ENCODE results near the gene SLTM.
"Not testable (repeated sequence)": the region's sequence is repeated elsewhere in the genome, so short reads cannot be mapped to it uniquely, and the experiment has no call there.

The SLTM gene

GRCh38 chr15:58900631-58901030 is 32.8 kb downstream of the SLTM start:
- H3K4me3 ChIP-seq (ENCODE audit: control insufficient read depth, low read depth, low read length): no peak overlapping the region
- TF ChIP-seq, protein P1, sequence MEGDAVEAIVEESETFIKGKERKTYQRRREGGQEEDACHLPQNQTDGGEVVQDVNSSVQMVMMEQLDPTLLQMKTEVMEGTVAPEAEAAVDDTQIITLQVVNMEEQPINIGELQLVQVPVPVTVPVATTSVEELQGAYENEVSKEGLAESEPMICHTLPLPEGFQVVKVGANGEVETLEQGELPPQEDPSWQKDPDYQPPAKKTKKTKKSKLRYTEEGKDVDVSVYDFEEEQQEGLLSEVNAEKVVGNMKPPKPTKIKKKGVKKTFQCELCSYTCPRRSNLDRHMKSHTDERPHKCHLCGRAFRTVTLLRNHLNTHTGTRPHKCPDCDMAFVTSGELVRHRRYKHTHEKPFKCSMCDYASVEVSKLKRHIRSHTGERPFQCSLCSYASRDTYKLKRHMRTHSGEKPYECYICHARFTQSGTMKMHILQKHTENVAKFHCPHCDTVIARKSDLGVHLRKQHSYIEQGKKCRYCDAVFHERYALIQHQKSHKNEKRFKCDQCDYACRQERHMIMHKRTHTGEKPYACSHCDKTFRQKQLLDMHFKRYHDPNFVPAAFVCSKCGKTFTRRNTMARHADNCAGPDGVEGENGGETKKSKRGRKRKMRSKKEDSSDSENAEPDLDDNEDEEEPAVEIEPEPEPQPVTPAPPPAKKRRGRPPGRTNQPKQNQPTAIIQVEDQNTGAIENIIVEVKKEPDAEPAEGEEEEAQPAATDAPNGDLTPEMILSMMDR (IDR thresholded peaks at IDR 0.05; ENCODE audit: control insufficient read depth, insufficient read depth, low read depth, low read length, missing control alignments): no peak
- no peak for DNase-seq (ENCODE audit: low read depth)

GRCh38 chr15:58898150-58898680 is 35.3 kb downstream of the SLTM start:
- no peak overlapping the region for H3K4me3 ChIP-seq (ENCODE audit: control insufficient read depth, low read depth, low read length)
- DNase-seq (ENCODE audit: low read depth): no peak
- TF ChIP-seq, protein P1 (IDR thresholded peaks at IDR 0.05; ENCODE audit: control insufficient read depth, insufficient read depth, low read depth, low read length, missing control alignments): no peak

GRCh38 chr15:58889363-58889762 is 44.1 kb downstream of the SLTM start:
- no peak overlapping the region for H3K4me3 ChIP-seq (ENCODE audit: control insufficient read depth, low read depth, low read length)
- TF ChIP-seq, protein P1 (IDR thresholded peaks at IDR 0.05; ENCODE audit: control insufficient read depth, insufficient read depth, low read depth, low read length, missing control alignments): no peak
- DNase-seq (ENCODE audit: low read depth): no peak

DNA sequence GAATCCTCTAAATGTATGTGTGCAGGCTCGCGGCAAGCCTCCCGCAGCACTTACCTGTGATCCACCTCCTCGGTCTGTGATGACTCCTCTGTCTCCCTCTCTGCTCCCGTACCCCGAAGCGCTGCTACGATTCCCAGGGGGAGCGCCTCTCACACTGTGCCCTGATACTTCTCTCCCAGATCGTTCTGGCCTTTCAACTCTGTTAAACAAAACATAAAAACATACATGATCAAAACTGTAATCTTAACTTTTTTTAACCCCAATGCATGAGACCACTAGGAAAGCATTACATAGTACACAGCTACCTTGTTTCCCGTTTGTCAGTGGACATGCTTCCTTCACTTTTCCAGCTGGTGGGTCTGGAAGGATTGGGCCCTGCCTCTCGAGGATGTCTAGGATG is 46.6 kb downstream of the SLTM start:
- H3K4me3 ChIP-seq (ENCODE audit: control insufficient read depth, low read depth, low read length): no peak overlapping the region
- TF ChIP-seq, protein P1 (IDR thresholded peaks at IDR 0.05; ENCODE audit: control insufficient read depth, insufficient read depth, low read depth, low read length, missing control alignments): no peak
- DNase-seq (ENCODE audit: low read depth): no peak

DNA sequence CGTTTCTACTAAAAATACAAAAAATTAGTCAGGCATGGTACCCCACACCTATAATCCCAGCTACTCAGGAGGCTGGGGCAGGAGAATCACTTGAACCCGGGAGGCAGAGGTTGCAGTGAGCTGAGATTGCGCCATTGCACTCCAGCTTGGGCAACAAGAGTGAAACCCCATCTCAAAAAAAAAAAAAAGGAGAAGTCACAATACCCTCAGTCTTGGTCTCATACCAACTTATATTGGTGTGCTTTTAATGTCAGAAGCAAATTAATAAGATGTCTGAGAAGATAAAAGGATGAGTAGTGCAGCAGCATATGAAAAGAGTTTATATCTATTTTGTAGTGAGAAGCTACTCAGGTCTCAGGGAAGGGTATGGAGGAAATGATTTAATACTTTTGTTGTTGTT is 49.6 kb downstream of the SLTM start:
- not testable (repeated sequence) for H3K4me3 ChIP-seq (ENCODE audit: control insufficient read depth, low read depth, low read length); DNase-seq (ENCODE audit: low read depth)

DNA sequence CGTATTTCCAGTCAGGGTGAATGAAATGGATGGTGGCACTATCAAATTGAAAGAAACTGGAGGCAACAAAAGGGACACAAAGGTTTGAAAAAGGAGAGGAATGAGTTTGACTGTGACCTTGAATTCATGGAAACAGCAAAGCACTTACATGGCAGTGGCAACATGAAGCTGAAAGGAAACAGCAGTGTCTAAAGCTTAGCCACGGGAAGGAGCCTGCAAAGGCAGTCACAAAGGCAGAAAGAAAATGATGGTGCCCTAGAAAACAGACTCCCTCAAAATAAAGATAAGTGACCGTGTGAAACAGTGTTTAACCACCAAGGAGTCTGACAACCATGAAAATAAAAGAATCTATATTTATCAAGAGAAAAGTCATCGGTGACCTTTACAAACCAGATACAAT is 51.2 kb downstream of the SLTM start:
- TF ChIP-seq, protein P1 (IDR thresholded peaks at IDR 0.05; ENCODE audit: control insufficient read depth, insufficient read depth, low read depth, low read length, missing control alignments): no peak
- H3K4me3 ChIP-seq (ENCODE audit: control insufficient read depth, low read depth, low read length): no peak overlapping the region
- no peak for DNase-seq (ENCODE audit: low read depth)

DNA sequence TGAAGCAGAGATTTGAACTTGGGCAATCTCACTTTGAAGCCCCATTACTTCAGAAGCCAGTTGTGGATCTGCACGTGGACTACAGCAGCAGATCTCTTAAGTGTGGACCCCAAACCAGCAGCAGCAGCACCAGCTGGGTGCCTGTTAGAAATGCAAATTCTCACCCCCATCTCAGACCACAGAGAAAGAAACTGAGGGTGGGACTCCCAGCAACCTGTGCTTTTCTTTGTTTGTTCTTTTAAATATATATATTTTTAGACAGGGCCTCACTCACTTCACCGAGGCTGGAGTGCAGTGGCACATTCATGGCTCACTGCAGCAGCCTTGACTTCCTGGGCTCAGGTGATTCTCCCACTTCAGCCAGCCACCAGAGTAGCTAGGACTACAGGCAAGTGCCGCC is 53.2 kb downstream of the SLTM start:
- no peak overlapping the region for H3K4me3 ChIP-seq (ENCODE audit: control insufficient read depth, low read depth, low read length)
- TF ChIP-seq, protein P1 (IDR thresholded peaks at IDR 0.05; ENCODE audit: control insufficient read depth, insufficient read depth, low read depth, low read length, missing control alignments): no peak
- DNase-seq (ENCODE audit: low read depth): no peak
